ENCODE measurements around the gene COMMD1. TPM values are rescaled to one million over a fixed set of nuclear protein-coding genes. Genes with fewer than 3 reads are reported as not detected.

The COMMD1 gene
- total RNA-seq, 1 donor from 2014 or later: 33.0 TPM

DNA sequence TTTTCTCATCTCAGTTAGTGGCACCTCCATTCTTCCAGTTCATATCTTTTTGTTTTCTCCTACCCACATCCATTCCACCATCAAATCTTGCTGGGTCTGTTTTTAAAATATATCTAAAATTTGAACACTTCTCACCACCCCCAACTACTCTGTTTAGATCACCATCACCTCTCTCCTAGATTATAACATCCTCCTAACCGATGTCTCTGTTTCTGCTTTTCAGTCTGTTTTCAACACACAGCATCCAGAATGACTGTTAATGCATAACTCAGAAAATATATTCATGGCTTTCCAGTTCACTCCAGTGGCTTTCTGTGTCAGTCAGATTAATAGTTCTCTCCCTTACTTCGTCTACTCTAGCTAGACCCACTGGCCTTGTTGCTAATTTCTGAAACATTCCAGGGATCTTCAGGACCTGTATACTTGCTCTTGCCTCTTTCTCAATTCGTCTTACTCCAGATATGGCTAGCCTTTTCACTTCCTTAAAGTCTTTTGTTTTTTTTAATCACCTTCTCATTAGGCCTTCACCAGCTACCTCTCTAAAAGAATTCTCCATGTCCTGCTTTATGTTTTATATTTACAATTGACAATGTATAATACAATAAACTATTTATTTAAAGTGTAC, 105.3 kb downstream of the COMMD1 start:
- H3K27ac Mint-ChIP-seq: no peak overlapping the region

DNA sequence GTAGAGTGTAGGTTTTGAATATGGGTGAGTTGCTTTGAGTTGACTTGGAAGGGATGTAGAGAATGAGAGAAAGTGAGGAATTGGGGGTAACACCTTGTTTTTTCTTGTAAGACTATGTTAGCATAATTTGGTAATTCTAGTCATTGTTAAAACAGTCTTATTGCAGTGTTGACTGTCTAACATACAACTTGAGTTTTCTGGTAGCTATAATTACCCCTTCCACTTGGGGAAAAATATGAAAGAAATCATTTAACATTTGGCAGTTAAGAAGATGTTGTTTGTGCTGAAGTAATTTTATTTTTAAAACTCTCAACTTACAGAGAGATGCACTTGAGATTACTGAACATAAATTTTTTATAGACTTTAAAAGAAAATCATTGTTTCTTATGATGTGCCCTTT, 108.2 kb downstream of the COMMD1 start:
- Mint-ChIP-seq H3K27ac (no peak overlapping the region), H3K27me3 (no peaks in the 10 kb centered on the region), H3K4me3 (ENCODE audit: low read depth) (no peak overlapping the region), H3K9me3 (ENCODE audit: low read depth) (no peaks in the 10 kb centered on the region), H3K4me1 (ENCODE audit: low read depth) (peaks cover 1% of the 10 kb centered on the region), H3K36me3 (ENCODE audit: insufficient read depth) (no peaks in the 10 kb centered on the region)
- DNase-seq (ENCODE audit: low spot score, unreplicated experiment): no peak
- TF ChIP-seq, protein P1, sequence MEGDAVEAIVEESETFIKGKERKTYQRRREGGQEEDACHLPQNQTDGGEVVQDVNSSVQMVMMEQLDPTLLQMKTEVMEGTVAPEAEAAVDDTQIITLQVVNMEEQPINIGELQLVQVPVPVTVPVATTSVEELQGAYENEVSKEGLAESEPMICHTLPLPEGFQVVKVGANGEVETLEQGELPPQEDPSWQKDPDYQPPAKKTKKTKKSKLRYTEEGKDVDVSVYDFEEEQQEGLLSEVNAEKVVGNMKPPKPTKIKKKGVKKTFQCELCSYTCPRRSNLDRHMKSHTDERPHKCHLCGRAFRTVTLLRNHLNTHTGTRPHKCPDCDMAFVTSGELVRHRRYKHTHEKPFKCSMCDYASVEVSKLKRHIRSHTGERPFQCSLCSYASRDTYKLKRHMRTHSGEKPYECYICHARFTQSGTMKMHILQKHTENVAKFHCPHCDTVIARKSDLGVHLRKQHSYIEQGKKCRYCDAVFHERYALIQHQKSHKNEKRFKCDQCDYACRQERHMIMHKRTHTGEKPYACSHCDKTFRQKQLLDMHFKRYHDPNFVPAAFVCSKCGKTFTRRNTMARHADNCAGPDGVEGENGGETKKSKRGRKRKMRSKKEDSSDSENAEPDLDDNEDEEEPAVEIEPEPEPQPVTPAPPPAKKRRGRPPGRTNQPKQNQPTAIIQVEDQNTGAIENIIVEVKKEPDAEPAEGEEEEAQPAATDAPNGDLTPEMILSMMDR (IDR thresholded peaks at IDR 0.05; ENCODE audit: unreplicated experiment): no peak

More for the DNA sequence above, 105.3 kb downstream of the COMMD1 start:
- Mint-ChIP-seq H3K9me3 (ENCODE audit: low read depth) (no peaks in the 10 kb centered on the region), H3K27me3 (no peaks in the 10 kb centered on the region), H3K4me1 (ENCODE audit: low read depth) (peaks cover 1% of the 10 kb centered on the region), H3K36me3 (ENCODE audit: insufficient read depth) (no peaks in the 10 kb centered on the region), H3K4me3 (ENCODE audit: low read depth) (no peak overlapping the region)
- TF ChIP-seq, protein P1 (IDR thresholded peaks at IDR 0.05; ENCODE audit: unreplicated experiment): no peak
- no peak for DNase-seq (ENCODE audit: low spot score, unreplicated experiment)

DNA sequence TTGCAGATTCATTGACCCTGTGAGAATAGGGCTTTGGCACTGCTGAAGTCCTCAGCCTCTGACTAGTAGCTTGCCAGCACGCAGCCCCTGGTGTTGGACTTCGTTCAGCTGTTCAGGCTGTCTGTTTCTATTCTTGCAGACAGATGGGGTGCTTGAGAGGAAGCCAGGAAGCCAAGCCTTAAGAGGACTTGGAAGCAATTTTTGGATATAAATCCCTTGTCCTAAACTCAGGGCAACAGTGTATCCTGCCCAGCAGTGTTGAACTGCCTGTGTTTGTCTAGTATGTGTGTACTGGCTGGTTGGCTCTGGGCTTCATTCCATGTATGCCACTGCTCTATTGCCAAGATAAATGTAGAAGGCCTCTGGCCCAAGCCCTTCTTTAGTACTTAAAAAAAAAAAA, 108.6 kb downstream of the COMMD1 start:
- Mint-ChIP-seq H3K36me3 (ENCODE audit: insufficient read depth) (no peaks in the 10 kb centered on the region), H3K27ac (no peak overlapping the region), H3K4me3 (ENCODE audit: low read depth) (no peak overlapping the region), H3K4me1 (ENCODE audit: low read depth) (peaks cover 1% of the 10 kb centered on the region), H3K9me3 (ENCODE audit: low read depth) (no peaks in the 10 kb centered on the region), H3K27me3 (no peaks in the 10 kb centered on the region)
- DNase-seq (ENCODE audit: low spot score, unreplicated experiment): no peak
- TF ChIP-seq, protein P1 (IDR thresholded peaks at IDR 0.05; ENCODE audit: unreplicated experiment): no peak

DNA sequence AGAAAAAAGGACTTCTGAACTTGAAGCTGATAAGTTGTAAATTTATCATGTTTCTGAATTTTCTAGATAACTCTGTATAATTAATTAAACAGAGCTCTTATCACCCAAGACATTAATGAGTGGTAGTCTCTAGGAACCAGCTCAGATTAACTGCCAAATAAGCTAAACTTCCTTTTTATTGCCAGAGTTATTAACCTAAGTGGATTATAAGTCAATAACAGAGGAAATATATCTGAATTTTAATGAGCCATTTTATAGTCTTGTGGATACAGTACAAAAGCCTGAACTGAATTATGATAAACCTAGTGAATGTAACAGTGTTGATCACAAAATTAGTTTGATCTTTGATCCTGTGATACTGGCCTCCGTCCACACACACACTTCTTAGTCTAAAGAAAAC, 111.5 kb downstream of the COMMD1 start:
- Mint-ChIP-seq H3K4me3 (ENCODE audit: low read depth) (no peak overlapping the region), H3K36me3 (ENCODE audit: insufficient read depth) (peaks cover 1% of the 10 kb centered on the region), H3K4me1 (ENCODE audit: low read depth) (no peaks in the 10 kb centered on the region), H3K27ac (no peak overlapping the region), H3K27me3 (no peaks in the 10 kb centered on the region), H3K9me3 (ENCODE audit: low read depth) (no peaks in the 10 kb centered on the region)
- no peak for DNase-seq (ENCODE audit: low spot score, unreplicated experiment)
- TF ChIP-seq, protein P1 (IDR thresholded peaks at IDR 0.05; ENCODE audit: unreplicated experiment): no peak

DNA sequence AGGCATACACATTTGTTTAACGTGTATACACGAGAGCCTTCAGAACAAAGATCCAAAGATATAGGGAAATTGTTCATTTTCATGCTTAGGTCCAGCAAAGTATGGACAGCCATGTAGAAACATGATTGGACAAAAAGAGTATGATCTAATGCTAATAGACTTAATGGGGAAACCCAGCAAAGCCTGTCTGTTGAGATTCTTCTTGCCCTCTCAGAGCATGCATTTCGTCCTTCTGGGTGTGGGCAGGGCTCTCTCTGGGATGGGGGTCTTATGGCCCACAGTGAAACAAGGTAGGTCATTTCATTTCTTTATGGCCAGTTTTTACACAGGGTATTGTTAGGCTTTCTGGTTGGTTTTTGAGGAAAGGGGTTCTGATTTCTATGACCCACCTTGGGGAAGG, 124.4 kb downstream of the COMMD1 start:
- Mint-ChIP-seq H3K4me3 (ENCODE audit: low read depth) (no peak overlapping the region), H3K4me1 (ENCODE audit: low read depth) (no peaks in the 10 kb centered on the region), H3K9me3 (ENCODE audit: low read depth) (no peaks in the 10 kb centered on the region), H3K27me3 (no peaks in the 10 kb centered on the region), H3K27ac (no peak overlapping the region), H3K36me3 (ENCODE audit: insufficient read depth) (no peaks in the 10 kb centered on the region)
- TF ChIP-seq, protein P1 (IDR thresholded peaks at IDR 0.05; ENCODE audit: unreplicated experiment): no peak
- no peak for DNase-seq (ENCODE audit: low spot score, unreplicated experiment)
